Neural cell (in vitro differentiated cells): ENCODE measurements around the gene AGFG1.

Experiments used
- MXI1 ChIP-seq: fragments of 450-650 bp; conservative IDR thresholded peaks from 2 replicates; pipeline ENCODE4 v1.6.1; 2014; ENCODE audit warnings: antibody characterized with exemption, mild to moderate bottlenecking; ENCODE audit not compliant: poor library complexity, severe bottlenecking
- SMC3 ChIP-seq: fragments of 450-650 bp; conservative IDR thresholded peaks from 2 replicates; pipeline ENCODE4 v1.6.1; 2014; ENCODE audit warnings: antibody characterized with exemption, mild to moderate bottlenecking, moderate library complexity; ENCODE audit not compliant: poor library complexity
- TAF1 ChIP-seq: IDR thresholded peaks from 2 replicates; pipeline ENCODE4 v1.6.1; 2012; ENCODE audit warnings: low read depth
- TF ChIP-seq, protein P1 (sequence below): fragments of 450-650 bp; IDR thresholded peaks from 2 replicates; pipeline ENCODE4 v1.5.1; 2014; ENCODE audit warnings: antibody characterized with exemption, mild to moderate bottlenecking, moderate library complexity; ENCODE audit not compliant: poor library complexity, severe bottlenecking

DNA sequence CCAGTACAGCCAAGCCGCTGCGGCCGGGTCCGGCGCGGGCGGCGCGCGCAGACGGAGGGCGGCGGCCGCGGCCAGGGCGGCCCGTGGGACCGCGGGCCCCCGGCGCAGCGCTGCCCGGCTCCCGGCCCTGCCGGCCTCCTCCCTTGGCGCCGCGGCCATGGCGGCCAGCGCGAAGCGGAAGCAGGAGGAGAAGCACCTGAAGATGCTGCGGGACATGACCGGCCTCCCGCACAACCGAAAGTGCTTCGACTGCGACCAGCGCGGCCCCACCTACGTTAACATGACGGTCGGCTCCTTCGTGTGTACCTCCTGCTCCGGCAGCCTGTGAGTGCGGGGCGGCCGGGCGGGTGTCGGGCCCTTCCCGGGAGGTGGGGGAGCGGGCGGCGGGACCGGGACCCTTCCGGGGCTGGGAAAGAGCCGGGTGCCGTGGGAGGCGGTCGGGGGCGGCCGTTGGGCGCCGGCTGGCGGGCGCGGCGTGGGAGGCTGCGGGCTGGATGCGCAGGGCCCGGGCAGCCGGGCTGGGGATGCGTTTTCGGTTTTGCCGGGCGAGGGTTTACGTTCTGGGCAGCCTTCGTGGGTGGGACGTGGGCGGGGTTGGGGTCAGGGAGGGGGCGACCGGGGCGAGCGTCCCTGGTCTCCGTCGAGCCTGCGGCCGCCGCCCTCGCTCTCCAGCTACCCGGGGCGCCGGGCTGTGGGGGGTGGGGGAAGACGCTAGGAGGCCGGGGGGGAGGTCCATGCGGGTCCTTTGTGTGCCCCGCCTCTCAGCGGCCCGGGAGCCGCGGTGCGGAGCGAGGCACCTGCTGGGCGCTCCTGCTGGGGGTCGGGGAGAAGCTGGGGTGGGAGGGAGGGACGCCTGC, 537 bp downstream of the AGFG1 start:
- TF ChIP-seq, protein P1, sequence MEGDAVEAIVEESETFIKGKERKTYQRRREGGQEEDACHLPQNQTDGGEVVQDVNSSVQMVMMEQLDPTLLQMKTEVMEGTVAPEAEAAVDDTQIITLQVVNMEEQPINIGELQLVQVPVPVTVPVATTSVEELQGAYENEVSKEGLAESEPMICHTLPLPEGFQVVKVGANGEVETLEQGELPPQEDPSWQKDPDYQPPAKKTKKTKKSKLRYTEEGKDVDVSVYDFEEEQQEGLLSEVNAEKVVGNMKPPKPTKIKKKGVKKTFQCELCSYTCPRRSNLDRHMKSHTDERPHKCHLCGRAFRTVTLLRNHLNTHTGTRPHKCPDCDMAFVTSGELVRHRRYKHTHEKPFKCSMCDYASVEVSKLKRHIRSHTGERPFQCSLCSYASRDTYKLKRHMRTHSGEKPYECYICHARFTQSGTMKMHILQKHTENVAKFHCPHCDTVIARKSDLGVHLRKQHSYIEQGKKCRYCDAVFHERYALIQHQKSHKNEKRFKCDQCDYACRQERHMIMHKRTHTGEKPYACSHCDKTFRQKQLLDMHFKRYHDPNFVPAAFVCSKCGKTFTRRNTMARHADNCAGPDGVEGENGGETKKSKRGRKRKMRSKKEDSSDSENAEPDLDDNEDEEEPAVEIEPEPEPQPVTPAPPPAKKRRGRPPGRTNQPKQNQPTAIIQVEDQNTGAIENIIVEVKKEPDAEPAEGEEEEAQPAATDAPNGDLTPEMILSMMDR, result peak; percentile 22
- no peak for TF ChIP-seq TAF1
- TF ChIP-seq SMC3, result peak; percentile 1
- no peak for TF ChIP-seq MXI1
